ENCODE measurements around the gene ANKRD35.

GRCh38 chr1:145857170-145857569 lies 28.5 kb downstream of the ANKRD35 start:
- TF ChIP-seq CTCF (IDR thresholded peaks at IDR 0.05; ENCODE audit: low read length), result no peak
- no peak for TF ChIP-seq EZH2 (optimal IDR thresholded peaks at IDR 0.05; ENCODE audit: low read depth, low read length)
- TF ChIP-seq EZH2phosphoT487 (IDR thresholded peaks at IDR 0.05; ENCODE audit: low read length), result no peak
